GM10266 (cell line): Measurements from ENCODE around the gene MIER2.

ENCODE experiments used
- DNase-seq: peaks from one replicate; pipeline ENCODE4 v3.0.0; 2012; ENCODE audit errors: extremely low spot score
- TF ChIP-seq, protein P1 (sequence below): IDR thresholded peaks from 2 replicates; pipeline ENCODE4 v1.5.1; 2012; ENCODE audit warnings: mild to moderate bottlenecking, low read depth; ENCODE audit not compliant: control insufficient read depth, insufficient read depth; ENCODE audit errors: missing control alignments

The MIER2 gene

DNA sequence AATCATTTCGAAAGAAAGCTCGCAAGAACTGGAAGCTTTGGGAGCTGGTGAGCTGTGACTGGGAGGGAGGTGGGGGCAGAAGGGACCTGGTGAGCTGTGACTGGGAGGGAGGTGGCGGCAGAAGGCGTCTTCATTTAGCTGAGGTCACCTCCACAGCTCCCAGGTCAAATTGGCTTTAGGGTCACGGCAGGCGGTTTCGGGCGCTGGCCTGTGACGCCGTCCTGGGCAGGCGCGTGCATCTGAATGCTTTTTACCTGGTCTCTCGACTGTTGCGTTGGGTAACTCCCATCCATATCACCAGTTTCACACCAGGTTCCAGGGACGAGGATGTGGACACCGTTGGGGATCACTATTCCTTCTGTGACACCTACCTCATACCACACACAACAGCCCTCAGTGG is 35.2 kb upstream of the MIER2 start:
- no peak for DNase-seq
- TF ChIP-seq, protein P1, sequence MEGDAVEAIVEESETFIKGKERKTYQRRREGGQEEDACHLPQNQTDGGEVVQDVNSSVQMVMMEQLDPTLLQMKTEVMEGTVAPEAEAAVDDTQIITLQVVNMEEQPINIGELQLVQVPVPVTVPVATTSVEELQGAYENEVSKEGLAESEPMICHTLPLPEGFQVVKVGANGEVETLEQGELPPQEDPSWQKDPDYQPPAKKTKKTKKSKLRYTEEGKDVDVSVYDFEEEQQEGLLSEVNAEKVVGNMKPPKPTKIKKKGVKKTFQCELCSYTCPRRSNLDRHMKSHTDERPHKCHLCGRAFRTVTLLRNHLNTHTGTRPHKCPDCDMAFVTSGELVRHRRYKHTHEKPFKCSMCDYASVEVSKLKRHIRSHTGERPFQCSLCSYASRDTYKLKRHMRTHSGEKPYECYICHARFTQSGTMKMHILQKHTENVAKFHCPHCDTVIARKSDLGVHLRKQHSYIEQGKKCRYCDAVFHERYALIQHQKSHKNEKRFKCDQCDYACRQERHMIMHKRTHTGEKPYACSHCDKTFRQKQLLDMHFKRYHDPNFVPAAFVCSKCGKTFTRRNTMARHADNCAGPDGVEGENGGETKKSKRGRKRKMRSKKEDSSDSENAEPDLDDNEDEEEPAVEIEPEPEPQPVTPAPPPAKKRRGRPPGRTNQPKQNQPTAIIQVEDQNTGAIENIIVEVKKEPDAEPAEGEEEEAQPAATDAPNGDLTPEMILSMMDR = no peak

DNA sequence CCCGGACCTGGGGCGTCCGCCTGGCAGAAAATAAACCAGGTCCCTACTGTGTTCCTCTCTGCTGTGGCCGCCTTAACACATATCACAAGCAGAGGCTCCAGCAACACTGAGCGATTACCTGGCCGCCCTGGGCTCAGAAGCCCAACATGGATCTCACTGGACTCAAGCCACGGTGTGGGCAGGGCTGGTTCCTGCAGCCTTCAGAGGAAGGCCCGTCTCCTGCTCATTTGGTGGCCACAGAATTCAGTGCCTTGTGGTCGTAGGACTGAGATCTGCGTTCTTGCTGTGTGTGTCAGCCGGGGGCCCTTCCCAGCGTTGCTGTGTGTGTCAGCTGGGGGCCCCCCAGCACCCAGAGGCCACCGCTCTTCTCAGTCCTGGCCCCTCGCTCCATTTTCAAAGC is 34.1 kb upstream of the MIER2 start:
- no peak for DNase-seq
- TF ChIP-seq, protein P1 = no peak

DNA sequence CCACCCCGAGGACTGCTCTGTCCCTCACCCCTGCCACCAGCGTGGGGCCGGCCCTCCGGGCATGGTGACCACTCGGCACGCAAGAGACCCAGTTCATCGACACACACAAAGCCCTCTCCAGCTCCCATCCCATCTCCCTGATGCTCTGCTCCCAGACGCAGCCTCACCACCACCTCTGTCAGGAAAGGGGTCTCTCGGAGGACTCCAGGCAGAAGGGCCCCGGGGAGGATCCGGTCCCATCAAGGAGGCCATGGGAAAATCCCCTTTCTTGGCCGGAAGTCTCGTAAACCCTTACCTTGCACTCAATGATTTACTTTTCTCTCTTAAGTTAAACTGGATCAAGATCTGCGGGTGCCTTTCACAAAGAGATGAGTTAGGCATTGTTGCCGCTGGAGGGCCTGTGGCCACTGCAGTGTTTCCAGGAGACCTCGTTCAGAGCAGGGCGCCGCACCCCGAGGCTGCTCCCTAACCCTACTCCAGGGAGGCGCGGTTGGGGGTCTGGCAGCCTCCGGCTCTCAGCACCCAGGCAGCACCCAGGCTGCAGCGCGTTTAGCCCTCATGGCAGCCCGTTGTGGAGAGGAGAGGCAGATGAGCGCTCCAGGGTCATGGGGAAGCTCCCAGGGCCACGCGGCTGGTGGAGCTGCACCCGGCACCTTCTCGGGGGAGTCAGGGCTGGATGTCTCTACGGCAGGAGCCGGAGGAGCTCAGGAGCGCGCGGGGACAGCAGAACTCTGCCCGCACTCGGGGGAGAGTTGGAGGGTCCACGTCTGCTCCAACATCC is 33.4 kb upstream of the MIER2 start:
- DNase-seq = no peak
- TF ChIP-seq, protein P1 = no peak

- TF ChIP-seq, protein P1 = no peak
- DNase-seq = no peak
These were observed 31.5 kb upstream of the MIER2 start for GRCh38 chr19:376111-376470.

- TF ChIP-seq, protein P1 = no peak
- no peak for DNase-seq
These were observed 31.0 kb upstream of the MIER2 start for GRCh38 chr19:375395-376110.

GRCh38 chr19:374886-375235 is 30.3 kb upstream of the MIER2 start:
- DNase-seq = no peak
- TF ChIP-seq, protein P1 = no peak

DNA sequence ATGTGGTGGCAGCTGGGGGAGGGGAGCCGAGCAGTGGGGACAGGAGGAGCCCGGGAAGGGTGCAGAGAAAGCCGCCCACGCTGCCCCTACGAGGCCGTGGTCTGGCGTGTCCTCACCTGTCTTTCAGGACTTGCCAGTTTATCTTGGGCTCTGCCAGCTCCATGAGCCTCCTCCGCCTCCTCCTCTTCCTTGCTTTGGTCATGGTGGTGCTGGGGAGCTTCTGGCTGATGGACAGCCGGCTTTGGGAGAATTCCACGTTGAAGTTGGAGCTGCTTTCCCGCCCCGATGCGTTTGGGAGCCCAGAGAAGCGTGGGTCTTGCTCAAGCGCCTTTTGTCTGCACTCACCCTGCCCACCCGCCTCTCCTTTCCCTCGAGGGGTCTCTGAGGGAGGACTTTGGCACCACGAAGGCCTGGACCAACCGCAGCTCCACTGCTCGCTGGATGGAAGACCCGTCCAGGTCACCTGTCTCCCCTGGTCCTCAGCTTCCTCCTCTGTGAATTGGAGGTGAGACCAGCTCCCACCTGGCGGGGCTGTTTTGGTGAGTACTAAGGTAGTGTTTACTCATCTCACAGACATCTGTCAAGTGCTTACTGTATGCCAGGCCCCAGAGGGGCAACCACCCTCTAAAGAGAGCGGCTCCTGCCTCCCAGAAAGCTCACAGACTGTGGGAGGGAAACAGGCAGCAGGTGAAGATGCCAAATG is 29.7 kb upstream of the MIER2 start:
- DNase-seq = peak; percentile 45
- TF ChIP-seq, protein P1 = no peak
